Adrenal gland (tissue), 5 donors: ENCODE measurements around the gene GKN1.
A peak's percentile ranks its signal among the peaks of the same experiment; 100 is the strongest.

Source experiments
- POLR2A ChIP-seq, 2 donors: fragments of 450-650 bp; IDR thresholded peaks; one replicate each; pipeline ENCODE4 v1.6.1; 2017; ENCODE audit warnings: antibody characterized with exemption in 2 of 2, mild to moderate bottlenecking in 2 of 2, moderate library complexity in 1 of 2
- TF ChIP-seq, protein P1 (sequence below), 6 experiments: fragments of 450-650 bp in 4 of 6; fragments of 200-600 bp in 2 of 6; sonication (generic) in 1 of 6; IDR thresholded peaks; 1 replicate in 5 of 6; 2 replicates in 1 of 6; pipeline versions ENCODE4 v1.5.1 to v1.8.0; 2016 to 2021; ENCODE audit warnings: antibody characterized with exemption in 6 of 6, mild to moderate bottlenecking in 2 of 6, moderate library complexity in 1 of 6
- donor health status: DM: no; HTN: no; CAD: no.

- TF ChIP-seq, protein P1, sequence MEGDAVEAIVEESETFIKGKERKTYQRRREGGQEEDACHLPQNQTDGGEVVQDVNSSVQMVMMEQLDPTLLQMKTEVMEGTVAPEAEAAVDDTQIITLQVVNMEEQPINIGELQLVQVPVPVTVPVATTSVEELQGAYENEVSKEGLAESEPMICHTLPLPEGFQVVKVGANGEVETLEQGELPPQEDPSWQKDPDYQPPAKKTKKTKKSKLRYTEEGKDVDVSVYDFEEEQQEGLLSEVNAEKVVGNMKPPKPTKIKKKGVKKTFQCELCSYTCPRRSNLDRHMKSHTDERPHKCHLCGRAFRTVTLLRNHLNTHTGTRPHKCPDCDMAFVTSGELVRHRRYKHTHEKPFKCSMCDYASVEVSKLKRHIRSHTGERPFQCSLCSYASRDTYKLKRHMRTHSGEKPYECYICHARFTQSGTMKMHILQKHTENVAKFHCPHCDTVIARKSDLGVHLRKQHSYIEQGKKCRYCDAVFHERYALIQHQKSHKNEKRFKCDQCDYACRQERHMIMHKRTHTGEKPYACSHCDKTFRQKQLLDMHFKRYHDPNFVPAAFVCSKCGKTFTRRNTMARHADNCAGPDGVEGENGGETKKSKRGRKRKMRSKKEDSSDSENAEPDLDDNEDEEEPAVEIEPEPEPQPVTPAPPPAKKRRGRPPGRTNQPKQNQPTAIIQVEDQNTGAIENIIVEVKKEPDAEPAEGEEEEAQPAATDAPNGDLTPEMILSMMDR (IDR thresholded peaks at IDR 0.05): peak; percentile 92 to 98 (median 94)
- no peak for TF ChIP-seq POLR2A (IDR thresholded peaks at IDR 0.05)
These were observed 49.0 kb upstream of the GKN1 start for GRCh38 chr2:68925295-68925896.
